GM19240 (cell line): ENCODE data around the gene CAMK1G.

Source experiments
- DNase-seq: peaks from one replicate; pipeline ENCODE4 v3.0.0; 2011; ENCODE audit warnings: low spot score; ENCODE audit not compliant: insufficient read length

Gene CAMK1G

GRCh38 chr1:209619696-209620486, 36.4 kb downstream of the CAMK1G start:
- DNase-seq = no peak

GRCh38 chr1:209620487-209620884, 37.0 kb downstream of the CAMK1G start:
- no peak for DNase-seq

GRCh38 chr1:209621286-209621685, 37.8 kb downstream of the CAMK1G start:
- no peak for DNase-seq

- DNase-seq = no peak
Observed at GRCh38 chr1:209621741-209622655, 38.5 kb downstream of the CAMK1G start.

- DNase-seq = no peak
Observed at GRCh38 chr1:209622841-209623829, 39.6 kb downstream of the CAMK1G start.

GRCh38 chr1:209624558-209625549, 41.3 kb downstream of the CAMK1G start:
- no peak for DNase-seq

GRCh38 chr1:209625791-209626285, 42.3 kb downstream of the CAMK1G start:
- no peak for DNase-seq

GRCh38 chr1:209626346-209627026, 43.0 kb downstream of the CAMK1G start:
- DNase-seq = no peak

- DNase-seq = no peak
Observed at GRCh38 chr1:209627027-209627731, 43.7 kb downstream of the CAMK1G start.

- DNase-seq = peak; percentile 64
Observed at GRCh38 chr1:209627732-209628196, 44.2 kb downstream of the CAMK1G start.

GRCh38 chr1:209628618-209629299, 45.2 kb downstream of the CAMK1G start:
- no peak for DNase-seq

- DNase-seq = no peak
Observed at GRCh38 chr1:209629621-209630382, 46.3 kb downstream of the CAMK1G start.

- DNase-seq = no peak
Observed at GRCh38 chr1:209630383-209631225, 47.1 kb downstream of the CAMK1G start.

- DNase-seq = no peak
Observed at GRCh38 chr1:209633335-209633997, 50.0 kb downstream of the CAMK1G start.

GRCh38 chr1:209634005-209634737, 50.7 kb downstream of the CAMK1G start:
- DNase-seq = no peak
